HG03103 (cell line): Measurements from ENCODE around the gene ARHGEF4.
"Not testable (repeated sequence)": the region's sequence is repeated elsewhere in the genome, so short reads cannot be mapped to it uniquely, and the experiment has no call there.

ENCODE experiments used
- ATAC-seq: cut with Tn5 transposase; IDR thresholded peaks from one replicate; pipeline ENCODE4 v1.9.1; 2021; ENCODE audit warnings: low read depth; ENCODE audit not compliant: unreplicated experiment

ARHGEF4 gene

GRCh38 chr2:130878933-130879332 is 42.2 kb downstream of the ARHGEF4 start:
- ATAC-seq: no peak

- no peak for ATAC-seq
Measured at GRCh38 chr2:130882111-130882690, 45.5 kb downstream of the ARHGEF4 start.

GRCh38 chr2:130882991-130883390 is 46.3 kb downstream of the ARHGEF4 start:
- ATAC-seq: no peak

- ATAC-seq: no peak
Measured at GRCh38 chr2:130883496-130883895, 46.8 kb downstream of the ARHGEF4 start.

- no peak for ATAC-seq
Measured at GRCh38 chr2:130884013-130884412, 47.3 kb downstream of the ARHGEF4 start.

GRCh38 chr2:130884503-130884902 is 47.8 kb downstream of the ARHGEF4 start:
- ATAC-seq: no peak

- ATAC-seq: no peak
Measured at GRCh38 chr2:130887643-130888042, 50.9 kb downstream of the ARHGEF4 start.

- no peak for ATAC-seq
Measured at GRCh38 chr2:130890941-130891669, 54.4 kb downstream of the ARHGEF4 start.

GRCh38 chr2:130891966-130892365 is 55.3 kb downstream of the ARHGEF4 start:
- ATAC-seq: peak; percentile 58

GRCh38 chr2:130892793-130893785 is 56.4 kb downstream of the ARHGEF4 start:
- no peak for ATAC-seq

GRCh38 chr2:130894326-130894942 is 57.7 kb downstream of the ARHGEF4 start:
- ATAC-seq: no peak

- no peak for ATAC-seq
Measured at GRCh38 chr2:130896813-130897212, 60.1 kb downstream of the ARHGEF4 start.

GRCh38 chr2:130898553-130898952 is 61.8 kb downstream of the ARHGEF4 start:
- no peak for ATAC-seq

- ATAC-seq: no peak
Measured at GRCh38 chr2:130899306-130899705, 62.6 kb downstream of the ARHGEF4 start.

- ATAC-seq: no peak
Measured at GRCh38 chr2:130901061-130901460, 64.3 kb downstream of the ARHGEF4 start.

GRCh38 chr2:130901626-130902025 is 64.9 kb downstream of the ARHGEF4 start:
- ATAC-seq: not testable (repeated sequence)

GRCh38 chr2:130908832-130909231 is 72.1 kb downstream of the ARHGEF4 start:
- no peak for ATAC-seq

GRCh38 chr2:130910931-130911330 is 74.2 kb downstream of the ARHGEF4 start:
- no peak for ATAC-seq

- ATAC-seq: no peak
Measured at GRCh38 chr2:130911482-130911881, 74.8 kb downstream of the ARHGEF4 start.

- no peak for ATAC-seq
Measured at GRCh38 chr2:130911996-130912395, 75.3 kb downstream of the ARHGEF4 start.

GRCh38 chr2:130912471-130912870 is 75.8 kb downstream of the ARHGEF4 start:
- no peak for ATAC-seq
